ENCODE data around the gene MRPS7.

Gene MRPS7

DNA sequence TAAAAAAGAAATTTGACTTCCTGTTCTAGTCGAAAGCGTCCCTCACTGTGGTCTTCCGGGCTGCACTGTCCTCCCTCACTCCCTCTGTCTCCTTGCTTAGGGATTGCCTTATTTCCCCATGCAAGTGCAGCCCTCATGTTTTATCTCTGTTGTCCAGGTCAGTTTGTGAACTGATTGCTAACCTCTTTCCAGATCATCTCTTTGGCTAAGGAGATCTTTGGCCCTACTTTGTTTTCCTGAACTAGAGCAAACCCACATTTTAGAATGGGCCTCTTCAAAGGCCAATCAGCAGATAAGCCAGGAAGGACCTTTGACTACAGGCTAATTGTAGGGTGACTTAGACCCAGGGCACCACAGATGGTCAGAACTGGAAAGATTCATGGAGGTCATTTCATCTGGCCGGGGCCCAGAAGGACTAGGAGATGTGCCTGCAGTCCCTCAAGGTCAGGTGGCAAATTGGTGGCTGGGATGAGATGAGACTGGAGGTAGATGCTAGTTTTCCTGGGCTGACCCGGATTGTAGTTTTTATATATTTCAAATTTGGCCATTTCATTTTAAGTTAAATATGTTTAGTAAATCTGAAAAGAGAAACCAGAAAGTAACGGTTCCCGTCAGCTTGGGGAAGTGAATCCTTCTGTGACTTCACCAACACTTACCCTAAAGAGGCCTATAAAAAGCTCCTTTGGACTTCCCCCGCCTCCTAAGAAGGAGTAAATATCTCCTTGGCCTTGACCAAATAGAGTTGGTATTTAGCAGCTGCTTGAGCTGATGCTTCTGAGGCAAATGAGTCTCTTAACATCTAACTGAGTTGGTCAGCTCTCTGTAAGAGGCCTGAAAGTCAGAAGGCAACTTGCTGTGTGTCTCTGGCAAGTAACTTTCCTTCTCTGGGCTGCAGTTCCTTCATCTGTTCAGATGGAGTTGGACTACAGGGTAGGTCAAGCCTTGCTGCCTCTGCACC, 33.8 kb downstream of the MRPS7 start:
- Histone ChIP-seq H2BK15ac (ENCODE audit: low read length) (no peak overlapping the region), H3K4me2 (ENCODE audit: insufficient read depth, low read length, poor library complexity, severe bottlenecking) (no peak overlapping the region), H3K27ac (replicated peaks; ENCODE audit: low read length) (no peak overlapping the region)

DNA sequence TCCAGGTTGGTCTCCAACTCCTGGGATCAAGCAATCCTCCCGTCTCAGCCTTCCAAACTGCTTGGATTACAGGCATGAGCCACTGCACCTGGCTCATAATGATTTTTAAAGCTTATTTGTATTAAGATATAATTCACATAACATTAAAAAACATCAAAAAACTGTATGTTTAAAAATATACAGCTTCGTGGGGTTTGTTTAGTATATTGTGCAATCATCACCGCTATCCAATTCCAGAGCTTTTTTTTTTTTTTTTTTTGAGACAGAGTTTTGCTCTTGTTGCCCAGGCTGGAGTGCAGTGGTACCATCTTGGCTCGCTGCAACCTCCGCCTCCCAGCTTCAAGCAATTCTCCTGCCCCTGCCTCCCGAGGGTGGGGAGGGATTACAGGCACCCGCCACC, 38.6 kb downstream of the MRPS7 start:
- Histone ChIP-seq H2BK12ac (ENCODE audit: low read length) (no peak overlapping the region), H4K91ac (ENCODE audit: low read depth, low read length, poor library complexity) (no peak overlapping the region), H3K27ac (replicated peaks; ENCODE audit: low read length) (no peak overlapping the region), H3K4me1 (ENCODE audit: control insufficient read depth in 2 of 2, insufficient read depth in 1 of 2, low read depth in 1 of 2, low read length in 2 of 2) (no peaks in the 10 kb centered on the region), H3K4ac (ENCODE audit: low read length) (no peak overlapping the region), H2BK5ac (ENCODE audit: low read length) (no peak overlapping the region), H3K36me3 (replicated peaks in 1 of 2; ENCODE audit: control insufficient read depth in 2 of 2, insufficient read depth in 2 of 2, low read length in 2 of 2) (no peaks in the 10 kb centered on the region), H3K23ac (ENCODE audit: low read depth, low read length, poor library complexity) (no peak overlapping the region), H3K9ac (ENCODE audit: low read depth, low read length, poor library complexity) (no peak overlapping the region), H2AFZ (ENCODE audit: low read length) (no peak overlapping the region), H3K14ac (ENCODE audit: low read length) (no peak overlapping the region), H2AK5ac (ENCODE audit: low read depth, low read length) (no peak overlapping the region), H3K27me3 (ENCODE audit: control insufficient read depth in 3 of 3, insufficient read depth in 3 of 3, low read depth in 1 of 3, low read length in 3 of 3) (no peaks in the 10 kb centered on the region), H3K79me1 (ENCODE audit: low read depth, low read length) (no peaks in the 10 kb centered on the region), H3K4me3 (ENCODE audit: low read length in 2 of 2) (no peak overlapping the region), H3K9me3 (replicated peaks in 1 of 2; ENCODE audit: control insufficient read depth in 2 of 2, insufficient read depth in 1 of 2, low read depth in 1 of 2, low read length in 2 of 2) (no peaks in the 10 kb centered on the region), H2BK15ac (ENCODE audit: low read length) (no peak overlapping the region), H3K18ac (ENCODE audit: low read length) (no peak overlapping the region), H4K8ac (ENCODE audit: low read depth, low read length) (no peak overlapping the region), H2BK120ac (ENCODE audit: low read depth, low read length) (no peak overlapping the region), H3K4me2 (ENCODE audit: insufficient read depth, low read length, poor library complexity, severe bottlenecking) (no peak overlapping the region)
- DNase-seq (ENCODE audit: low spot score), result no peak
- WGBS, 2 donors (ENCODE audit: extremely low coverage in 2 of 2, insufficient read length in 2 of 2, insufficient replicate concordance in 1 of 2), result no CpG with 5 or more reads among the region's 7 CpGs

More for the DNA sequence above, 33.8 kb downstream of the MRPS7 start:
- Histone ChIP-seq H3K27me3 (ENCODE audit: control insufficient read depth in 3 of 3, insufficient read depth in 3 of 3, low read depth in 1 of 3, low read length in 3 of 3) (no peaks in the 10 kb centered on the region), H2AK5ac (ENCODE audit: low read depth, low read length) (no peak overlapping the region), H3K9me3 (replicated peaks in 1 of 2; ENCODE audit: control insufficient read depth in 2 of 2, insufficient read depth in 1 of 2, low read depth in 1 of 2, low read length in 2 of 2) (no peaks in the 10 kb centered on the region), H4K91ac (ENCODE audit: low read depth, low read length, poor library complexity) (no peak overlapping the region), H3K18ac (ENCODE audit: low read length) (no peak overlapping the region), H3K14ac (ENCODE audit: low read length) (no peak overlapping the region), H3K9ac (ENCODE audit: low read depth, low read length, poor library complexity) (no peak overlapping the region), H2AFZ (ENCODE audit: low read length) (no peak overlapping the region), H2BK120ac (ENCODE audit: low read depth, low read length) (no peak overlapping the region), H3K23ac (ENCODE audit: low read depth, low read length, poor library complexity) (no peak overlapping the region), H2BK12ac (ENCODE audit: low read length) (no peak overlapping the region), H3K4me1 (ENCODE audit: control insufficient read depth in 2 of 2, insufficient read depth in 1 of 2, low read depth in 1 of 2, low read length in 2 of 2) (no peaks in the 10 kb centered on the region), H3K36me3 (replicated peaks in 1 of 2; ENCODE audit: control insufficient read depth in 2 of 2, insufficient read depth in 2 of 2, low read length in 2 of 2) (no peaks in the 10 kb centered on the region), H4K8ac (ENCODE audit: low read depth, low read length) (no peak overlapping the region), H3K4me3 (ENCODE audit: low read length in 2 of 2) (no peak overlapping the region), H2BK5ac (ENCODE audit: low read length) (no peak overlapping the region), H3K79me1 (ENCODE audit: low read depth, low read length) (no peaks in the 10 kb centered on the region), H3K4ac (ENCODE audit: low read length) (no peak overlapping the region)
- no peak for DNase-seq (ENCODE audit: low spot score)
- WGBS, 2 donors (ENCODE audit: extremely low coverage in 2 of 2, insufficient read length in 2 of 2, insufficient replicate concordance in 1 of 2), result no CpG with 5 or more reads among the region's 8 CpGs

DNA sequence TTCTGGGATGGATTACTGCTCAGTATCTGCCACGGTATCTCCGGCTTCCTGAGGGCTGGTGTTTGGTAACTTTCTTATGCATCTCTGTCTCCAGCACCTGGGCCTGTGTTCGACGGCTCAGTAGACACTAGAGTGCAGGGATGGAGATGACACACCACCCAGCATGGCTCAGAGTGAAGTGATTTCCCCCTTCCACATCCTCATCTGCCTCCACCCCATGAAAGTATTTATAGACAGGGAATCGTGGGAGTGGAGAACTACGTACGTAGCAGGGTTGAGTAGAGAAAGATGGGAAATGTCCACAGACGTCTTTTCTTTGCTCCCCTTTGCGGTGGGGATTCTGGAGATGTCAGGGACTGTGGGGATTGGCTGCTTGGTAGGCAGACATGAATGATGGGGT, 39.4 kb downstream of the MRPS7 start:
- Histone ChIP-seq H2BK12ac (ENCODE audit: low read length) (no peak overlapping the region), H3K27me3 (ENCODE audit: control insufficient read depth in 3 of 3, insufficient read depth in 3 of 3, low read depth in 1 of 3, low read length in 3 of 3) (no peaks in the 10 kb centered on the region), H3K36me3 (replicated peaks in 1 of 2; ENCODE audit: control insufficient read depth in 2 of 2, insufficient read depth in 2 of 2, low read length in 2 of 2) (no peaks in the 10 kb centered on the region), H2BK5ac (ENCODE audit: low read length) (no peak overlapping the region), H3K14ac (ENCODE audit: low read length) (no peak overlapping the region), H3K18ac (ENCODE audit: low read length) (no peak overlapping the region), H4K8ac (ENCODE audit: low read depth, low read length) (no peak overlapping the region), H3K9ac (ENCODE audit: low read depth, low read length, poor library complexity) (no peak overlapping the region), H3K23ac (ENCODE audit: low read depth, low read length, poor library complexity) (no peak overlapping the region), H3K9me3 (replicated peaks in 1 of 2; ENCODE audit: control insufficient read depth in 2 of 2, insufficient read depth in 1 of 2, low read depth in 1 of 2, low read length in 2 of 2) (no peaks in the 10 kb centered on the region), H4K91ac (ENCODE audit: low read depth, low read length, poor library complexity) (no peak overlapping the region), H2AK5ac (ENCODE audit: low read depth, low read length) (peak overlapping the region; percentile 56), H3K79me1 (ENCODE audit: low read depth, low read length) (no peaks in the 10 kb centered on the region), H3K4me1 (ENCODE audit: control insufficient read depth in 2 of 2, insufficient read depth in 1 of 2, low read depth in 1 of 2, low read length in 2 of 2) (no peaks in the 10 kb centered on the region), H2AFZ (ENCODE audit: low read length) (no peak overlapping the region), H3K4me2 (ENCODE audit: insufficient read depth, low read length, poor library complexity, severe bottlenecking) (no peak overlapping the region), H2BK120ac (ENCODE audit: low read depth, low read length) (no peak overlapping the region), H3K4ac (ENCODE audit: low read length) (no peak overlapping the region), H3K4me3 (ENCODE audit: low read length in 2 of 2) (no peak overlapping the region), H2BK15ac (ENCODE audit: low read length) (no peak overlapping the region), H3K27ac (replicated peaks; ENCODE audit: low read length) (no peak overlapping the region)
- DNase-seq (ENCODE audit: low spot score), result no peak
- no CpG with 5 or more reads among the region's 9 CpGs for WGBS, 2 donors (ENCODE audit: extremely low coverage in 2 of 2, insufficient read length in 2 of 2, insufficient replicate concordance in 1 of 2)

DNA sequence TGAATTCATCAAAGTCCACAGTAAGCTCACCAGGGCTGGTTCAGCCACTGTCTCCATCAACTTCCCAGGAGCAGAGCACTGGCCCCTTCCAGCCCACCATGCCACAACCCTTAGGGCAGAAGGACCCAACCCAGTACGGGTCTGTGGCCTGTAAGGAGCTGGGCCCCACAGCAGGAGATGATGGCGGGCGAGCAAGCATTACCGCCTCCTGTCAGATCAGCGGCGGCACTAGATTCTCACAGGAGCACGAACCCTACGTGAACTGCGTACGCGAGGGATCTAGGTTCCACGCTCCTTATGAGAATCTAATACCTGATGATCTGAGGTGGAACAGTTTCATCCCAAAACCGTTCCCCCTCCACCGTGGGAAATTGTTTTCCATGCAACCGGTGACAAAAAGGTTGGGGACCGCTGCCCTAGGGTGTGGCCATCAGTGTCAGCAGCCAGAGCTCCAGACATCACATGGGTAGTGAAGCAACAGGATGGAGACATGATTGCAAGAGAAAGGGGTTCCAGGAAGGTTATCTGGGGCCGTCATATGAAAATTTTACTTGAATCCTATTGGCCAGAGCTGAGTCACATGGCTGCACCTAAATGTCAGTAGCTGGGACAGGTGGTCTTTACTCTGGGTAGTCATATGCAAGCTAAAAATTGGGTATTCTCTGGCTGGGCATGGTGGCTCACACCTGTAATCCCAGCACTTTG, 40.0 kb downstream of the MRPS7 start:
- no CpG with 5 or more reads among the region's 17 CpGs for WGBS, 2 donors (ENCODE audit: extremely low coverage in 2 of 2, insufficient read length in 2 of 2, insufficient replicate concordance in 1 of 2)
- H3K27me3 ChIP-seq (ENCODE audit: control insufficient read depth in 3 of 3, insufficient read depth in 3 of 3, low read depth in 1 of 3, low read length in 3 of 3), result no peaks in the 10 kb centered on the region
- H2BK15ac ChIP-seq (ENCODE audit: low read length), result no peak overlapping the region
- DNase-seq (ENCODE audit: low spot score), result no peak
- no peak overlapping the region for H2BK120ac ChIP-seq (ENCODE audit: low read depth, low read length)
- no peak overlapping the region for H3K4ac ChIP-seq (ENCODE audit: low read length)
- H2AK5ac ChIP-seq (ENCODE audit: low read depth, low read length), result peak overlapping the region; percentile 56
- H3K9me3 ChIP-seq (replicated peaks in 1 of 2; ENCODE audit: control insufficient read depth in 2 of 2, insufficient read depth in 1 of 2, low read depth in 1 of 2, low read length in 2 of 2), result no peaks in the 10 kb centered on the region
- H3K4me2 ChIP-seq (ENCODE audit: insufficient read depth, low read length, poor library complexity, severe bottlenecking), result no peak overlapping the region
- H3K18ac ChIP-seq (ENCODE audit: low read length), result no peak overlapping the region
- no peak overlapping the region for H3K27ac ChIP-seq (replicated peaks; ENCODE audit: low read length)
- no peak overlapping the region for H3K4me3 ChIP-seq (ENCODE audit: low read length in 2 of 2)
- no peaks in the 10 kb centered on the region for H3K79me1 ChIP-seq (ENCODE audit: low read depth, low read length)
- H3K36me3 ChIP-seq (replicated peaks in 1 of 2; ENCODE audit: control insufficient read depth in 2 of 2, insufficient read depth in 2 of 2, low read length in 2 of 2), result no peaks in the 10 kb centered on the region
- peak overlapping the region; percentile 73 for H3K23ac ChIP-seq (ENCODE audit: low read depth, low read length, poor library complexity)
- H3K9ac ChIP-seq (ENCODE audit: low read depth, low read length, poor library complexity), result no peak overlapping the region
- H4K8ac ChIP-seq (ENCODE audit: low read depth, low read length), result no peak overlapping the region
- H3K14ac ChIP-seq (ENCODE audit: low read length), result peak overlapping the region; percentile 8
- no peak overlapping the region for H2BK12ac ChIP-seq (ENCODE audit: low read length)
- H3K4me1 ChIP-seq (ENCODE audit: control insufficient read depth in 2 of 2, insufficient read depth in 1 of 2, low read depth in 1 of 2, low read length in 2 of 2), result no peaks in the 10 kb centered on the region
- H2BK5ac ChIP-seq (ENCODE audit: low read length), result no peak overlapping the region
- H4K91ac ChIP-seq (ENCODE audit: low read depth, low read length, poor library complexity), result no peak overlapping the region
- H2AFZ ChIP-seq (ENCODE audit: low read length), result no peak overlapping the region
